IMR-90 (cell line): ENCODE measurements around the gene NAGPA. TPM values are rescaled to one million over a fixed set of nuclear protein-coding genes. Genes with fewer than 3 reads are reported as not detected.

ENCODE experiments used
- ATAC-seq: fragments of 200-7000 bp; cut with Tn5 transposase; 2 replicates; pipeline ENCODE4 v1.9.1; 2020; ENCODE audit warnings: low read depth, mild to moderate bottlenecking, moderate library complexity
- BruUV-seq: library from RNA; stranded (reverse); fragments of 400-500 nt; replicated peaks from 2 replicates; lab custom pipeline; 2021; lab: Mats Ljungman, UMichigan
- CTCF ChIA-PET: fragments of 300-600 bp; formaldehyde crosslinking; extraction: SDS; loops from one replicate; lab custom pipeline; 2021; ENCODE audit warnings: antibody characterized with exemption; lab: Yijun Ruan, JAX
- POLR2A ChIA-PET: fragments of 300-600 bp; sonication (Branson Sonifier 250); formaldehyde crosslinking; loops from one replicate; lab custom pipeline; 2022; ENCODE audit warnings: antibody characterized with exemption; ENCODE audit not compliant: unreplicated experiment; lab: Charles Lee
- DNase-seq: peaks from one replicate; pipeline ENCODE4 v3.0.0; 2013
- H2AFZ ChIP-seq: replicated peaks from 2 replicates; pipeline ENCODE3; 2013; ENCODE audit warnings: low read length, mild to moderate bottlenecking; ENCODE audit not compliant: poor library complexity
- H2AK5ac ChIP-seq: 2 replicates; pipeline ENCODE4 v1.6.1; 2013; ENCODE audit warnings: low read depth, low read length, inconsistent platforms
- H2AK9ac ChIP-seq: replicated peaks from 2 replicates; pipeline ENCODE3; 2013; ENCODE audit warnings: mild to moderate bottlenecking, low read depth, low read length, moderate library complexity; ENCODE audit not compliant: poor library complexity
- H2BK120ac ChIP-seq: 2 replicates; pipeline ENCODE4 v1.6.1; 2013; ENCODE audit warnings: low read depth, low read length, inconsistent platforms
- H2BK15ac ChIP-seq: 3 replicates; pipeline ENCODE4 v1.6.1; 2013; ENCODE audit warnings: low read depth, low read length, inconsistent platforms
- H2BK20ac ChIP-seq: 2 replicates; pipeline ENCODE4 v1.6.1; 2013; ENCODE audit warnings: low read depth, mild to moderate bottlenecking, inconsistent platforms, low read length, moderate library complexity
- H2BK5ac ChIP-seq: 2 replicates; pipeline ENCODE4 v1.6.1; 2013; ENCODE audit warnings: mild to moderate bottlenecking, low read depth, low read length, inconsistent platforms; ENCODE audit not compliant: poor library complexity, severe bottlenecking
- H3K14ac ChIP-seq: replicated peaks from 2 replicates; pipeline ENCODE4 v1.6.1; 2013; ENCODE audit warnings: low read depth, low read length, inconsistent platforms
- H3K18ac ChIP-seq: 2 replicates; pipeline ENCODE4 v1.6.1; 2013; ENCODE audit warnings: low read depth, low read length, control low read depth
- H3K23ac ChIP-seq: 2 replicates; pipeline ENCODE4 v1.6.1; 2013; ENCODE audit warnings: low read depth, low read length, inconsistent platforms
- H3K27ac ChIP-seq: 2 replicates; pipeline ENCODE4 v1.5.1; 2013; ENCODE audit warnings: mild to moderate bottlenecking, control low read depth, low read length; ENCODE audit not compliant: insufficient read depth
- H3K27me3 ChIP-seq: 2 replicates; pipeline ENCODE4 v1.6.1; 2013; ENCODE audit warnings: low read length; ENCODE audit not compliant: control insufficient read depth, insufficient read depth
- H3K36me3 ChIP-seq: 2 replicates; pipeline ENCODE4 v1.6.1; 2013; ENCODE audit warnings: low read length, mixed read lengths; ENCODE audit not compliant: control insufficient read depth, insufficient read depth
- H3K4ac ChIP-seq: 2 replicates; pipeline ENCODE4 v1.6.1; 2013; ENCODE audit warnings: low read depth, low read length, inconsistent platforms
- H3K4me1 ChIP-seq: 2 replicates; pipeline ENCODE4 v1.6.1; 2013; ENCODE audit warnings: low read length, mixed read lengths; ENCODE audit not compliant: control insufficient read depth, insufficient read depth
- H3K4me2 ChIP-seq: 2 replicates; pipeline ENCODE4 v1.6.1; 2013; ENCODE audit warnings: low read depth, mild to moderate bottlenecking, control low read depth, low read length, moderate library complexity
- H3K4me3 ChIP-seq: 2 replicates; pipeline ENCODE4 v1.5.1; 2013; ENCODE audit warnings: low read depth, mild to moderate bottlenecking, control low read depth, low read length, moderate library complexity; ENCODE audit not compliant: insufficient read depth
- H3K56ac ChIP-seq: 2 replicates; pipeline ENCODE4 v1.6.1; 2013; ENCODE audit warnings: low read length, inconsistent platforms; ENCODE audit not compliant: insufficient read depth; ENCODE audit errors: extremely low read depth
- H3K79me1 ChIP-seq, 2 experiments: 2 replicates each; pipeline ENCODE4 v1.6.1; 2013; ENCODE audit warnings: low read length in 2 of 2, inconsistent platforms in 1 of 2, low read depth in 1 of 2
- H3K9ac ChIP-seq: 2 replicates; pipeline ENCODE4 v1.6.1; 2013; ENCODE audit warnings: low read depth, low read length, control low read depth
- H3K9me1 ChIP-seq: 2 replicates; pipeline ENCODE4 v1.6.1; 2013; ENCODE audit warnings: low read length, inconsistent platforms; ENCODE audit not compliant: insufficient read depth
- H3K9me3 ChIP-seq: 2 replicates; pipeline ENCODE4 v1.6.1; 2013; ENCODE audit warnings: low read length; ENCODE audit not compliant: control insufficient read depth, insufficient read depth
- H4K20me1 ChIP-seq: 2 replicates; pipeline ENCODE4 v1.6.1; 2013; ENCODE audit warnings: low read length, inconsistent platforms; ENCODE audit not compliant: insufficient read depth
- H4K5ac ChIP-seq: 2 replicates; pipeline ENCODE4 v1.6.1; 2013; ENCODE audit warnings: mild to moderate bottlenecking, low read depth, low read length, control low read depth
- H4K8ac ChIP-seq, 2 experiments: 2 replicates each; pipeline ENCODE4 v1.6.1; 2013; ENCODE audit warnings: low read depth in 2 of 2, low read length in 2 of 2, control low read depth in 1 of 2, inconsistent platforms in 1 of 2
- H4K91ac ChIP-seq: 2 replicates; pipeline ENCODE4 v1.6.1; 2013; ENCODE audit warnings: low read depth, low read length, inconsistent platforms; ENCODE audit not compliant: insufficient read depth
- BHLHE40 ChIP-seq: fragments of 150-350 bp; IDR thresholded peaks from 2 replicates; pipeline ENCODE4 v1.6.1; 2016; ENCODE audit warnings: mild to moderate bottlenecking, low read depth, low read length
- CEBPB ChIP-seq: IDR thresholded peaks from 2 replicates; pipeline ENCODE4 v1.6.1; 2012; ENCODE audit warnings: low read depth, low read length, improper control_type of control experiment
- MAFK ChIP-seq: IDR thresholded peaks from 2 replicates; pipeline ENCODE4 v1.6.1; 2012; ENCODE audit warnings: low read depth, low read length, improper control_type of control experiment
- MXI1 ChIP-seq: IDR thresholded peaks from 2 replicates; pipeline ENCODE4 v1.6.1; 2012; ENCODE audit warnings: low read depth, mild to moderate bottlenecking, low read length, moderate library complexity, borderline replicate concordance
- POLR2A ChIP-seq: IDR thresholded peaks from 2 replicates; pipeline ENCODE4 v1.6.1; 2012; ENCODE audit warnings: mild to moderate bottlenecking, low read depth, low read length
- RCOR1 ChIP-seq: IDR thresholded peaks from 2 replicates; pipeline ENCODE4 v1.6.1; 2012; ENCODE audit warnings: mild to moderate bottlenecking, low read length, improper control_type of control experiment; ENCODE audit not compliant: insufficient replicate concordance
- RFX5 ChIP-seq: IDR thresholded peaks from 2 replicates; pipeline ENCODE4 v1.8.0; 2012; ENCODE audit warnings: low read depth, mild to moderate bottlenecking, low read length, moderate library complexity
- SMC3 ChIP-seq: fragments of 150-350 bp; IDR thresholded peaks from 2 replicates; pipeline ENCODE4 v1.6.1; 2016; ENCODE audit warnings: low read depth, mild to moderate bottlenecking, antibody characterized with exemption, low read length, moderate library complexity
- whole genome bisulfite sequencing, 2 experiments: methylation state at CpG; one replicate each; pipeline versions ENCODE4 v1.1.5 to v1.1.7; 2013; ENCODE audit warnings: missing lambda C conversion rate in 2 of 2; ENCODE audit not compliant: insufficient read length in 1 of 2; ENCODE audit errors: extremely low coverage in 2 of 2; 5-methylcytosine and 5-hydroxymethylcytosine counted together
- dilution Hi-C: fragments of 300-500 bp; cut with HindIII; formaldehyde crosslinking; loops from one replicate; pipeline ENCODE4 v1.14.3; 2018; ENCODE audit warnings: low sequenced_read_pairs; ENCODE audit not compliant: unreplicated experiment
- in situ Hi-C: fragments of 300-500 bp; cut with MboI; formaldehyde crosslinking; loops from 3 replicates; pipeline ENCODE4 v1.14.3; 2019; ENCODE audit warnings: low sequenced_read_pairs, inconsistent platforms, mixed read lengths
- intact Hi-C: fragments of 100-400 bp; cut with micrococcal nuclease; formaldehyde crosslinking; loops from 2 replicates; pipeline ENCODE4 v1.10.0; 2022
- polyA plus RNA-seq, 3 experiments: library from polyadenylated mRNA; depleted of rRNA; stranded (reverse); fragments of >200 nt; gene quantifications; 2 replicates each; pipeline ENCODE4 v1.2.3, GENCODE V29; 2012; ENCODE audit warnings: low replicate concordance in 1 of 3
- total RNA-seq: library from RNA; depleted of rRNA; stranded (reverse); fragments of >200 nt; gene quantifications from 2 replicates; pipeline ENCODE4 v1.2.3, GENCODE V29; 2012
- TF ChIP-seq, protein P1 (sequence below): fragments of 150-350 bp; IDR thresholded peaks from 2 replicates; pipeline ENCODE4 v1.6.1; 2017; ENCODE audit warnings: mild to moderate bottlenecking, antibody characterized with exemption, low read length, low read depth

NAGPA gene
- total and polyA plus RNA-seq, 2 of the 4 experiments (the other 2 are of a cell fraction), result 6.5 to 12.2 TPM

DNA sequence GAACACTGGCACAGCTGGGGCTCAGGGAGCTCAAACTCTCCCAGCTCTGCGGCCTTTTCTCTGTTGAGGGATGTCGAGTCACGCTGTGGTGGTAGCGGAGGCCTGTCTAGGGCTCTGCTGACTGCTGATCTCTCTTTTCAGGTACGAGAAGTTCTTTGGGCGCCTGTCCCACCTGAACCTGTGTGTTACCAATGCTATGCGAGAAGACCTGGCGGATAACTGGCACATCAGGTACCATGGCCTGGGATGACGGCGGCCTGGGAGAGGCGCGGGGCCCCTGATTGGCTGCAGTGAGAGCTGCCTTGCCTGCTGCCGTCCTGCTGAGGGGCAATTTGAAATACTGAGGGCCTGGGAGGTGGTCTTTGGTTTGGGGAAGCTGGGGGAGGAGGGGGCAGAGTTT lies 43.6 kb upstream of the NAGPA start:
- Histone ChIP-seq H3K56ac (no peak overlapping the region), H2AK9ac (no peak overlapping the region), H2AFZ (no peak overlapping the region), H3K79me1 (peaks cover 4 to 33% of the 10 kb centered on the region in 2 experiments; a peak in 3 of 4 replicates), H3K4me2 (no peak overlapping the region), H3K36me3 (peaks cover 34% of the 10 kb centered on the region), H3K27ac (no peak overlapping the region), H3K27me3 (no peaks in the 10 kb centered on the region), H3K4me1 (peaks cover 3% of the 10 kb centered on the region; the same call in 1 of the 2 replicates), H3K9me1 (peaks cover 8% of the 10 kb centered on the region), H2BK15ac (no peak overlapping the region), H4K91ac (no peak overlapping the region), H3K23ac (no peak overlapping the region), H4K8ac (no peak overlapping the region), H3K4me3 (no peak overlapping the region), H3K9ac (no peak overlapping the region), H3K14ac (no peak overlapping the region), H3K18ac (no peak overlapping the region), H2BK120ac (no peak overlapping the region), H2AK5ac (no peak overlapping the region), H3K9me3 (no peaks in the 10 kb centered on the region), H4K20me1 (no peaks in the 10 kb centered on the region), H3K4ac (no peak overlapping the region), H4K5ac (no peak overlapping the region), H2BK5ac (no peak overlapping the region), H2BK20ac (no peak overlapping the region)
- DNase-seq, result no peak
- WGBS, 2 experiments, result 100% methylated on average over 3 of the region's 13 CpGs; no CpG with 5 or more reads in 1 of the 2 experiments
- intact Hi-C loops, result no loop called here
- dilution Hi-C loops, result no loop called here
- in situ Hi-C loops, result no loop called here
- ChIA-PET POLR2A (interaction anchor here (0.6 kb wide), 1 partner anchor 216 kb away, joined by 13 read pairs; no protein-coding TSS in a partner anchor), CTCF (no interaction called here)
- no TSS peak for BruUV-seq
- TF ChIP-seq SMC3 (no peak), RFX5 (no peak), BHLHE40 (no peak), POLR2A (no peak), MAFK (no peak), MXI1 (no peak), RCOR1 (no peak), CEBPB (no peak)
- TF ChIP-seq, protein P1, sequence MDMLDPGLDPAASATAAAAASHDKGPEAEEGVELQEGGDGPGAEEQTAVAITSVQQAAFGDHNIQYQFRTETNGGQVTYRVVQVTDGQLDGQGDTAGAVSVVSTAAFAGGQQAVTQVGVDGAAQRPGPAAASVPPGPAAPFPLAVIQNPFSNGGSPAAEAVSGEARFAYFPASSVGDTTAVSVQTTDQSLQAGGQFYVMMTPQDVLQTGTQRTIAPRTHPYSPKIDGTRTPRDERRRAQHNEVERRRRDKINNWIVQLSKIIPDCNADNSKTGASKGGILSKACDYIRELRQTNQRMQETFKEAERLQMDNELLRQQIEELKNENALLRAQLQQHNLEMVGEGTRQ, result no peak
- ATAC-seq, result no peak
